Endothelial cell of umbilical vein (primary cell): ENCODE data around the gene SMCP.

Source experiments
- EZH2 ChIP-seq: IDR thresholded peaks from 2 replicates; pipeline ENCODE4 v1.6.1; 2012; ENCODE audit warnings: borderline replicate concordance, low read depth, mild to moderate bottlenecking, moderate library complexity, low read length, inconsistent platforms; ENCODE audit not compliant: severe bottlenecking
- FOS ChIP-seq: IDR thresholded peaks from 2 replicates; pipeline ENCODE4 v1.6.1; 2011; ENCODE audit warnings: mild to moderate bottlenecking, low read length, moderate library complexity, borderline replicate concordance; ENCODE audit not compliant: insufficient read depth
- GATA2 ChIP-seq: IDR thresholded peaks from 2 replicates; pipeline ENCODE4 v1.7.0; 2011; ENCODE audit warnings: low read depth, mild to moderate bottlenecking, moderate library complexity, mixed read lengths, low read length; ENCODE audit not compliant: insufficient read length, insufficient read depth
- JUN ChIP-seq: IDR thresholded peaks from 2 replicates; pipeline ENCODE4 v1.6.1; 2011; ENCODE audit warnings: borderline replicate concordance, low read depth; ENCODE audit not compliant: insufficient read length, insufficient read depth
- MYC ChIP-seq: IDR thresholded peaks from one replicate; pipeline ENCODE4 v1.6.1; 2011; ENCODE audit warnings: mild to moderate bottlenecking, low read depth, low read length
- POLR2A ChIP-seq: IDR thresholded peaks from 2 replicates; pipeline ENCODE4 v1.6.1; 2012; ENCODE audit warnings: low read depth, mild to moderate bottlenecking, control low read depth, low read length
- POLR2AphosphoS5 ChIP-seq: IDR thresholded peaks from 2 replicates; pipeline ENCODE4 v1.6.1; 2012; ENCODE audit warnings: low read depth, mild to moderate bottlenecking, control low read depth, low read length, moderate library complexity; ENCODE audit not compliant: insufficient read depth
- TF ChIP-seq, protein P1 (sequence below), 2 donors: IDR thresholded peaks; 1 replicate in 1 of 2; 2 replicates in 1 of 2; pipeline ENCODE4 v1.5.1; 2011; ENCODE audit warnings: low read length in 2 of 2, mild to moderate bottlenecking in 2 of 2, moderate library complexity in 2 of 2, control low read depth in 1 of 2, inconsistent platforms in 1 of 2, low read depth in 1 of 2; ENCODE audit not compliant: insufficient read depth in 1 of 2; ENCODE audit errors: extremely low read depth in 1 of 2
- TF ChIP-seq, protein P2 (sequence below): IDR thresholded peaks from 2 replicates; pipeline ENCODE4 v1.6.1; 2011; ENCODE audit not compliant: insufficient read depth, insufficient read length

DNA sequence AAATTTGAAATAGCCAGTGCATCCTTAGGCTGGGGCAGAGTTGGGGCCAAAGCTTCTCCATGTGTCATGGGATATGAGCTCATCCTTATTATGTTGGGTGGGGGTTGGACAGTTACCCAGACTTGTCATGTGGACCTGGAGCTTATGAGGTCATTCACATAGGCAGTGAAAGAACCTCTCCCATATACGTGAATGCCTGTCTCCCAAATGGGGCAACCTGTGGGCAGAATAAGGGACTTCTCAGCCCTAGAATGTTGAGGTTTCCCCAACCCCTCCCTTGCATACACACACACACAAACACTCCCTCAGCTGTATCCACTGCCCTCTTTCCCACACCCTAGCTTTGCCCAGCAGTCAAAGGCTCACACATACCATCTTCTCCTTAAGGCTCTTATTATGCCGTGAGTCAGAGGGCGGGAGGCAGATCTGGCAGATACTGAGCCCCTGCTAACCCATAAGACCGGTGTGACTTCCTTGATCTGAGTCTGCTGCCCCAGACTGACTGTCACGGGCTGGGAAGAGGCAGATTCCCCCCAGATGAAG lies 28.0 kb downstream of the SMCP start:
- no peak for TF ChIP-seq EZH2
- TF ChIP-seq, protein P1, sequence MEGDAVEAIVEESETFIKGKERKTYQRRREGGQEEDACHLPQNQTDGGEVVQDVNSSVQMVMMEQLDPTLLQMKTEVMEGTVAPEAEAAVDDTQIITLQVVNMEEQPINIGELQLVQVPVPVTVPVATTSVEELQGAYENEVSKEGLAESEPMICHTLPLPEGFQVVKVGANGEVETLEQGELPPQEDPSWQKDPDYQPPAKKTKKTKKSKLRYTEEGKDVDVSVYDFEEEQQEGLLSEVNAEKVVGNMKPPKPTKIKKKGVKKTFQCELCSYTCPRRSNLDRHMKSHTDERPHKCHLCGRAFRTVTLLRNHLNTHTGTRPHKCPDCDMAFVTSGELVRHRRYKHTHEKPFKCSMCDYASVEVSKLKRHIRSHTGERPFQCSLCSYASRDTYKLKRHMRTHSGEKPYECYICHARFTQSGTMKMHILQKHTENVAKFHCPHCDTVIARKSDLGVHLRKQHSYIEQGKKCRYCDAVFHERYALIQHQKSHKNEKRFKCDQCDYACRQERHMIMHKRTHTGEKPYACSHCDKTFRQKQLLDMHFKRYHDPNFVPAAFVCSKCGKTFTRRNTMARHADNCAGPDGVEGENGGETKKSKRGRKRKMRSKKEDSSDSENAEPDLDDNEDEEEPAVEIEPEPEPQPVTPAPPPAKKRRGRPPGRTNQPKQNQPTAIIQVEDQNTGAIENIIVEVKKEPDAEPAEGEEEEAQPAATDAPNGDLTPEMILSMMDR (IDR thresholded peaks at IDR 0.05; ENCODE audit: extremely low read depth in 1 of 2, insufficient read depth in 1 of 2, low read depth in 1 of 2, low read length in 2 of 2): no peak
- no peak for TF ChIP-seq POLR2A
- no peak for TF ChIP-seq POLR2AphosphoS5
- TF ChIP-seq GATA2: no peak
- TF ChIP-seq, protein P2, sequence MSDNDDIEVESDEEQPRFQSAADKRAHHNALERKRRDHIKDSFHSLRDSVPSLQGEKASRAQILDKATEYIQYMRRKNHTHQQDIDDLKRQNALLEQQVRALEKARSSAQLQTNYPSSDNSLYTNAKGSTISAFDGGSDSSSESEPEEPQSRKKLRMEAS: no peak
- no peak for TF ChIP-seq MYC
- no peak for TF ChIP-seq FOS
- TF ChIP-seq JUN: no peak
